Smooth muscle cell (in vitro differentiated cells): ENCODE data around the gene DOCK6. TPM values are rescaled to one million over a fixed set of nuclear protein-coding genes. Genes with fewer than 3 reads are reported as not detected.

Experiments
- DNase-seq: peaks from one replicate; lab custom pipeline; 2025; ENCODE audit not compliant: unreplicated experiment; lab: John Stamatoyannopoulos, UW
- H2AFZ ChIP-seq: fragments of 200-600 bp; sonication (generic); 2 replicates; pipeline ENCODE4 v1.6.0; 2016; ENCODE audit warnings: antibody characterized with exemption, low read depth, mild to moderate bottlenecking
- H3F3A ChIP-seq: fragments of 200-600 bp; sonication (generic); 2 replicates; pipeline ENCODE4 v1.6.0; 2017; ENCODE audit warnings: antibody characterized with exemption, low read depth
- H3K27ac ChIP-seq: fragments of 200-600 bp; sonication (generic); 2 replicates; pipeline ENCODE4 v1.5.1; 2016; ENCODE audit warnings: low read depth, mild to moderate bottlenecking
- H3K27me3 ChIP-seq: fragments of 200-600 bp; sonication (generic); 2 replicates; pipeline ENCODE4 v1.6.1; 2016; ENCODE audit warnings: low read depth, mild to moderate bottlenecking
- H3K36me3 ChIP-seq: fragments of 200-600 bp; sonication (generic); 2 replicates; pipeline ENCODE4 v1.5.1; 2016; ENCODE audit warnings: low read depth
- H3K4me1 ChIP-seq: fragments of 200-600 bp; sonication (generic); 2 replicates; pipeline ENCODE4 v1.5.1; 2016; ENCODE audit warnings: low read depth
- H3K4me2 ChIP-seq: fragments of 200-600 bp; sonication (generic); 2 replicates; pipeline ENCODE4 v1.6.0; 2016; ENCODE audit warnings: mild to moderate bottlenecking
- H3K4me3 ChIP-seq: fragments of 200-600 bp; sonication (generic); 2 replicates; pipeline ENCODE4 v1.5.1; 2016; ENCODE audit warnings: mild to moderate bottlenecking
- H3K79me2 ChIP-seq: fragments of 200-600 bp; sonication (generic); 2 replicates; pipeline ENCODE4 v1.6.0; 2016; ENCODE audit warnings: low read depth, mild to moderate bottlenecking
- H3K9ac ChIP-seq: fragments of 200-600 bp; sonication (generic); 2 replicates; pipeline ENCODE4 v1.6.0; 2016; ENCODE audit warnings: low read depth
- H3K9me3 ChIP-seq: fragments of 200-600 bp; sonication (generic); replicated peaks from 2 replicates; pipeline ENCODE4 v1.5.1; 2016; ENCODE audit warnings: low read depth
- H4K20me1 ChIP-seq: fragments of 200-600 bp; sonication (generic); 2 replicates; pipeline ENCODE4 v1.6.0; 2016; ENCODE audit warnings: low read depth
- CTCF ChIP-seq: fragments of 200-600 bp; sonication (generic); IDR thresholded peaks from 2 replicates; pipeline ENCODE4 v1.5.1; 2017; ENCODE audit warnings: borderline replicate concordance, mild to moderate bottlenecking, antibody characterized with exemption; ENCODE audit not compliant: insufficient read depth, poor library complexity, severe bottlenecking
- WGBS: methylation state at CpG from one replicate; pipeline ENCODE4 v1.1.7; 2016; ENCODE audit warnings: low lambda C conversion rate; 5-methylcytosine and 5-hydroxymethylcytosine counted together
- polyA plus RNA-seq: library from polyadenylated mRNA; unstranded; fragments of >200 nt; fragmentation: Nextera tagmentation; extraction: Ambion mirVana; gene quantifications from 2 replicates; pipeline ENCODE4 v1.2.1, GENCODE V29; 2016
- total RNA-seq: library from RNA; depleted of rRNA; stranded (reverse); fragments of >200 nt; gene quantifications from 2 replicates; pipeline ENCODE4 v1.2.3, GENCODE V29; 2014

The DOCK6 gene
- total RNA-seq, result 13.8 and 15.3 TPM in 2 replicates
- polyA plus RNA-seq, result 14.8 and 28.7 TPM in 2 replicates

- peak; percentile 38 for TF ChIP-seq CTCF
- Histone ChIP-seq H3K9ac (peak within 1 kb of the TSS; percentile 73), H3K36me3 (no peaks in the 10 kb centered on the region), H3K27ac (no peak within 1 kb of the TSS), H3K27me3 (no peaks in the 10 kb centered on the region), H3F3A (no peaks in the 10 kb centered on the region), H3K4me2 (peak within 1 kb of the TSS; percentile 97), H3K9me3 (no peaks in the 10 kb centered on the region), H3K4me1 (no peaks in the 10 kb centered on the region), H3K4me3 (peak within 1 kb of the TSS; percentile 95), H3K79me2 (peaks cover 10% of the 10 kb centered on the region), H2AFZ (peak within 1 kb of the TSS; percentile 94), H4K20me1 (no peaks in the 10 kb centered on the region)
- no peak for DNase-seq
- 9% methylated on average over 7 of the region's 91 CpGs for WGBS
These were observed at the start of gene DOCK6 for GRCh38 chr19:11261971-11262839. Gene DOCK6 (minus strand): TSS chr19:11262524. CDS start chr19:11262440, 84 bp downstream.

DNA sequence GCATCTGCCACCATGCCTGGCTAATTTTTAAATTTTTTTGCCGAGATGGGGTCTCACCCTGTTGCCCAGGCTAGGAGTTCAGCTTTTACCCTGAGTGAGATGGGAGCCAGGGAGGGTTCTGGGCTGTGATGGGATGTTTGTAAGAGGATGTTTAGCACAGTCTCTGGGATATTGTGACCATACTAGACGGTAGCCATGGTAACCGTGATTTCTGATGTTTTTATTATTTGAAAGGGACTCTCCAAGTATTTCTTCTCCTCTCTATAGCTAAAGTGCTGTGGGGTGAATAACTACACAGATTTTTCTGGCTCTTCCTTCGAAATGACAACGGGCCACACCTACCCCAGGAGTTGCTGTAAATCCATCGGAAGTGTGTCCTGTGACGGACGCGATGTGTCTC is 44.0 kb upstream of the DOCK6 start:
- DNase-seq, result no peak
- no peaks in the 10 kb centered on the region for H3F3A ChIP-seq
- no peak overlapping the region for H3K4me2 ChIP-seq
- no peak overlapping the region for H3K9ac ChIP-seq
- H3K27me3 ChIP-seq, result no peaks in the 10 kb centered on the region
- no peaks in the 10 kb centered on the region for H3K79me2 ChIP-seq
- no peaks in the 10 kb centered on the region for H3K36me3 ChIP-seq
- H3K4me1 ChIP-seq, result no peaks in the 10 kb centered on the region
- H3K4me3 ChIP-seq, result no peak overlapping the region
- H3K27ac ChIP-seq, result no peak overlapping the region
- no peaks in the 10 kb centered on the region for H4K20me1 ChIP-seq
- H3K9me3 ChIP-seq, result no peaks in the 10 kb centered on the region
- 89% methylated on average over 9 of the region's 9 CpGs for WGBS
- no peak for TF ChIP-seq CTCF
- H2AFZ ChIP-seq, result no peak overlapping the region

DNA sequence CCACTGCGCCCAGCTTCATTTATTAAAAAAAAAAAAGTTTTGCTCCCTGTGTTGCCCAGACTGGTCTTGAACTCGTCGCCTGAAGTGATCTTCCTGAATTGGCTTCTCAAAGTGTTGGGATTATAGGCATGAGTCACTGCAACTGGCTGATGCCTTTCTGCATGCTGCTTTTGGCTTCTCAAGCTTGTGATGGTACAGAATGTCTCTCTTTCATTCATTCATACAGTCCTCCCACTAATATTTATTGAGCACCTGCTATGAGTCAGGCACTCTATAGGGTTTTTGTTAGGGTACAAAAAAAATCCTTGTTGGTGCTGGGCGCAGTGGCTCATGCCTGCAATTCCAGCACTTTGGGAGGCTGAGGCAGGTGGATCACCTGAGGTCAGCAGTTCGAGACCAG is 42.6 kb upstream of the DOCK6 start:
- H3K4me2 ChIP-seq, result no peak overlapping the region
- no peak overlapping the region for H3K27ac ChIP-seq
- H3K4me3 ChIP-seq, result no peak overlapping the region
- WGBS, result 96% methylated on average over 5 of the region's 5 CpGs
- H3K27me3 ChIP-seq, result no peaks in the 10 kb centered on the region
- H3K4me1 ChIP-seq, result no peaks in the 10 kb centered on the region
- H2AFZ ChIP-seq, result no peak overlapping the region
- no peak for DNase-seq
- H3K36me3 ChIP-seq, result no peaks in the 10 kb centered on the region
- H3K79me2 ChIP-seq, result no peaks in the 10 kb centered on the region
- no peaks in the 10 kb centered on the region for H3K9me3 ChIP-seq
- no peak overlapping the region for H3K9ac ChIP-seq
- H3F3A ChIP-seq, result no peaks in the 10 kb centered on the region
- no peaks in the 10 kb centered on the region for H4K20me1 ChIP-seq
- TF ChIP-seq CTCF, result no peak

DNA sequence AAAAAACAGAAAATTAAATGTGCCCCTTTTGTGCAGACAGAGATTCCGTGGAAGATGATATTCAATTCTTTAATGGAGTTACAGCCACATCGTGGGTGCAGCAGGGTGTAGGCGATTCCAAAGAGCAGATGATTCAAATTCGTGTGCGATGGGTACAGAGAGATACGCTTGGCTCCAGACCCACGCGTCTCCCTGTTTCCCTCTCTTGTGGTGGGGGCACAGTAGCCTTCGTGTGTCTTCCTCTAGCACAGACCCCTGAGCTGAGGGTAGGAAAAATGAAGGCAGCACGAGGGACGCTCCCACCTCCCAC is 38.4 kb upstream of the DOCK6 start:
- Histone ChIP-seq H3K4me1 (no peaks in the 10 kb centered on the region), H2AFZ (no peak overlapping the region), H3K9ac (no peak overlapping the region), H3K9me3 (no peaks in the 10 kb centered on the region), H3K27ac (no peak overlapping the region), H3K4me3 (no peak overlapping the region), H3K79me2 (no peaks in the 10 kb centered on the region), H3K36me3 (no peaks in the 10 kb centered on the region), H4K20me1 (no peaks in the 10 kb centered on the region), H3F3A (no peaks in the 10 kb centered on the region), H3K4me2 (no peak overlapping the region), H3K27me3 (no peaks in the 10 kb centered on the region)
- TF ChIP-seq CTCF, result no peak
- no peak for DNase-seq
- 71% methylated on average over 11 of the region's 11 CpGs for WGBS
